ENCODE results near the gene ELOVL1.
"Not testable (repeated sequence)": the region's sequence is repeated elsewhere in the genome, so short reads cannot be mapped to it uniquely, and the experiment has no call there.

Gene ELOVL1

DNA sequence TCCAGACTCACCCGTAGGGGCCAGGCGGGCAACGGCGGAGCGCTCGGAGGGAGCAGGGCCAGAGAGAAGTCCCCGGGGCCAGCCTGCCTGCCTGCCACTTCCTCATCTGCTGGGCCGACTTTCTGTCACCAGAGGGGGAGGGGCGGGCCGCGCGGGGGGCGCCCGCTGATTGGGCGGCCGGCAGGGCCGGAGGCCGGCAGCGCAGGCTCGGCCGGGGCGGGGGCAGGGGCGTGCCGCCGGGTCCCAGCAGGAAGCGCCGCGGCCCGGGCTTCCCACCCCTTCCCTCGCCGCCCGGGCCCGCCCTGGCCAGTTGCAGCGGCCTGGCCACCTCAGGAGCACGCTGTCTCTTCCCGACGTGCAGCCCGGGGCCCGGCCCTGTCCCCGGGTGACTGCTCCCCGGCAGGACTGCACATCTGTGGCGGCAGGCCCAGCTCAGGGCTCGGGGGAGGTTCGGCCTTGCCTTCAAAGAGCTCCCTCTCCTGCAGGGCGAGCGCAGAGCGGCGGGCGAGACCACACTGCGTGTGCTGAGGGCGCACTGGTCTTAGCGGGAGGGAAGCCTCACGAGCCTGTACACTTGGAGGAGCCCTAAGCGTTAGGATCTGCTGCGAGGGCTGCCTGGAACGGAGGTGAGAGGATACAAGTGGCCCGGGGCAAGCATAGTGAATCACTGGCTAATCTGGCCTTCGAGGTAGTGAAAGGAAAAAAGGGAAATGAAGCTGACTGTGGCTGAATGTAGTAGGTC lies at the start of gene ELOVL1:
Gene ELOVL1, minus strand, starts transcription at position 108 of the 742 bp plus-strand sequence. CDS start 2,402 bp downstream, outside the sequence.
- peak; percentile 94 for DNase-seq

DNA sequence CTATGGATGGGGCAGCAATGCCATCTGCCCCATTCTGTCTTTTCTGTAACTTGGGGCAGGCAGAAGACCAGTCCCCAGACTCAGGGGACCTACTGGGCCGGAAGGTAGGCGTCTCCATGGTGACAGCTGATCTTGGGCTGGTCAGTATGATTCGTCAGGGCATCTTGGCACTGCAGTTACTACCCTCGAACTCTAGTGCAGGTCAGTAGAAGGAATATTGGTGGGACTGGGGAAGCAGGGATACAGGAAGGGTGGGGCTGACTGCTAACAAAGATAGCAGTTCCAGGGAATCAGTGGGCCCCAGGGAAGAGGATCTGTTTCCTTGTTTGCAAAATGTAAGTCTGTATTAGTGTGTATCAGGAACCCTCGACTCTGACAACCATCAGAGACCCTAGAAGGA lies 48.1 kb upstream of the ELOVL1 start:
- DNase-seq: no peak

GRCh38 chr1:43414634-43415223 lies 46.9 kb upstream of the ELOVL1 start:
- peak; percentile 77 for DNase-seq

DNA sequence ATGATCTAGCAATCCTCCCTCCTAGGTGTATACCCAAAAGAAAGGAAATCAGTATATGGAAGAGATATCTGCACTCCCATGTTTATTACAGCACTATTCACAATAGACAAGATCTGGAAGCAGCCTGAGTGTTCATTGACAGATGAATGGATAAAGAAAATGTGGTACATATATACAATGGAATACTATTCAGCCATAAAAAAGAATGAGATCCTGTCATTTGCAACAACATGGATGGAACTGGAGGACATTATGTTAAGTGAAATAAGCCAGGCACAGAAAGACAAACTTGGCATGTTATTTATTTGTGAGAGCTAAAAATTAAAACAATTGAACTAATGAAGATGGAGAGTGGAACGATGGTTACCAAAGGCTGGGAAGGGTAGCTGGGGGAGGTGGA lies 45.6 kb upstream of the ELOVL1 start:
- not testable (repeated sequence) for DNase-seq

DNA sequence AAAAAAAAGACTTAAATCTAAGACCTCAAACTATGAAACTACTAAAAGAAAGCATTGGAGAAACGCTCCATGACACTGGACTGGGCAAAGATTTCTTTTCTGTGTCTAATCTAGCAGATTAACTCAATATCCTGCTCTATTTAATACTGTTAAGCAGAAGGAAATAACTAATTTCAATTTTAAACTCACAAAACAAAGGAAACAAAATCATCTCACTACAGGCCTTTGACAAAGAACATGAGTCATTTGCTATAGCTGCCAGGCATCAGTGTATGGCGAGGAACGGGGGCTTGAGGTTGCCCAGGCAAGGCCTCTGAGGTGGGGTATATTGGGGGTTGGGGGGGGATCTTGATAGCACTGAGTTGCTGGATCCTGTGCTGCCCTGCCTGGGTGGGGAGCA lies 42.8 kb upstream of the ELOVL1 start:
- no peak for DNase-seq

DNA sequence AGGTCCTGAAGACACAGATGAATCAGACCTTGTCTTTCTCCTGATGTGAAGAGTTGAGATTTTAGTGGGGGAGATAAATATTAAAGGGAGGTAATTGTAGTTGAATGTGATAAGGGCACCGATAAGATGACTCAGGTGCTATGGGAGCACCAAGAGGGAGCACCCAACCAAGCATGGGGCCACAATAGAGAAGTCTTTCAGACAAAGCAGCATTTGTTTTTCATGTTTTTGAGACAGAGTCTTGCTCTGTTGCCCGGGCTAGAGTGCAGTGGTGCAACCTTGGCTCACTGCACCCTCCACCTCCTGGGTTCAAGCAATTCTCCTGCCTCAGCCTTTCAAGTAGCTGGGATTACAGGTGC lies 38.0 kb upstream of the ELOVL1 start:
- DNase-seq: no peak

DNA sequence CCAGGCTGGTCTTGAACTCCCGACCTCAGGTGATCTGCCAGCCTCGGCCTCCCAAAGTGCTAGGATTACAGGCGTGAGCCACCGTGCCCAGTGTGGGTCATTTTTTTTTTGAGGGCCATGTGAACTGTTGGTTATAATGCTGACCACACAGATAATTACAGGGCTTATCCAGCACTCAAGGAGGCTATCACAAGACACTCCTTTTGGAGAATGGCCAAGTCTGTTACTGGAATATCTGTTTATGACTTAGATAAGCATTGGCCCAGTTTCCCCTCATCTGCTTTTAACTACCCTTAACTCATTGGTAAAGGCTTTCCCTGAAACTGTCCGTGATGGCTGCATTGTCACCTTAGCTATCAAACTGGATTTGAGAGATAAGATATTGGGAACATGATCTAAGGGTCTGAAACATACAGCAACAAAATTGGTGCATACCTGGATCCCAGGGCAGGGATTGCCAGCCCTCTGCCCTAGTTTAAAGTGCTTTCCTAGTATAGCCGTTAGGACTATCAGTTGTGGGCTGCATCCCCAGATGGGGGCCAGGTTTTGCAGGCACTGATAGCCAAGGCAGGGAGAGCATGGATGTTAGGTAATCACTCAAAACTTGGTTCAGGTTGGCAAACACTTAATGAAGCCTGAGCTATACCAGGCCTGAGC lies 37.5 kb upstream of the ELOVL1 start:
- no peak for DNase-seq

DNA sequence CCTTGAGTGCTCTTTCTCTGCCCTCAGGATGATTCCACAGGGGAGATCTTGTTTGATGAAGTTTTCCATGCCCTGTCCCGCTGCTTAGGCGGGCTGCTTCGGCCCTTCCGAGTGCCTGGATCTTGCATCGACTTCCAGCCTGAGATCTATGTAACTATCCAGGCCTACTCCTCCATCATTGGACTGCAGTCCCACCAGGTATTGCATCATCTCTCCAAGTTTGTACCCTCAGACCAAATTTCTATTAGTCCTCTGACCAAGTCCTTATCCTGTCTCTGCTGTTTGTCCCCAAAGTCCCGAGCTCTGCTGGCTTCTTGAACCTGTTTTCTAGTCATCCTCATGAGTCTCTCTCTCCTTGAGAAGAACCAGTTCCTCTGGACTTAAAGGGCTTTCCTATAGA lies 36.5 kb upstream of the ELOVL1 start:
- DNase-seq: no peak

- DNase-seq: no peak
These were observed 34.5 kb upstream of the ELOVL1 start for GRCh38 chr1:43402089-43402865.

DNA sequence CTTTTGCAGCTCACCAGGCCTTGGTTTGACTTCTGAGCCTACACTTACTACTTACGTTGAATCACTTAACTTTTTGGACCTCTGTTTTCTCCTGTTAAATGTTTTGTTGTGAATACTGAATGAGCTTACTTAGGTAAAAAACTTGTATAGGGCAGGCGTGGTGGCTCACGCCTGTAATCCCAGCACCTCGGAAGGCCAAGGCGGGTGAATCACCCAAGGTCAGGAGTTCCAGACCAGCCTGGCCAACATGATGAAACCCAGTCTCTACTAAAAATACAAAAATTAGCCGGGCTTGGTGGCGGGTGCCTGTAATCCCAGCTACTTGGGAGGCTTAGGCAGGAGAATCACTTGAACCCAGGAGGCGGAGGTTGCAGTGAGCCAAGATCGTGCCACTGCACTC lies 32.6 kb upstream of the ELOVL1 start:
- not testable (repeated sequence) for DNase-seq

GRCh38 chr1:43398227-43398626 lies 30.4 kb upstream of the ELOVL1 start:
- no peak for DNase-seq

DNA sequence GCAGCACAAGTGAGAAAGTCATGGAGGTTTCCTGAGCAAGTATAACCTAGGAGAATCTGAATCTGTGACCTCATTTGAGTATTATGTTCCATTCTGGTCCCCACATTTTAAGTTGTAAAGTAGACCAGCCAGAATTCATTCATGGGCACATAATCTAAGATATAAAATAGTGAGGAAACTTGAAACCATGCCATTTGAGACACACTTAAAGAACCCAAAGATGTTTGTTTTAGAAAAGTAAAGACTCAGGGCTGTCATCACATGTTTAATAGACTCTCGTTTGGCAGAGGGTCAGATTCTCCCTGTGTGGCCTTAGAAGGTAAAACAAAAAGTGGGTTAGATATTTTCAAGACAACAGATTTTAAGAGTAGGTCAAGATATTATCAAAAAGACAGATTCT lies 28.2 kb upstream of the ELOVL1 start:
- no peak for DNase-seq

- no peak for DNase-seq
These were observed 27.7 kb upstream of the ELOVL1 start for GRCh38 chr1:43395523-43395922.

DNA sequence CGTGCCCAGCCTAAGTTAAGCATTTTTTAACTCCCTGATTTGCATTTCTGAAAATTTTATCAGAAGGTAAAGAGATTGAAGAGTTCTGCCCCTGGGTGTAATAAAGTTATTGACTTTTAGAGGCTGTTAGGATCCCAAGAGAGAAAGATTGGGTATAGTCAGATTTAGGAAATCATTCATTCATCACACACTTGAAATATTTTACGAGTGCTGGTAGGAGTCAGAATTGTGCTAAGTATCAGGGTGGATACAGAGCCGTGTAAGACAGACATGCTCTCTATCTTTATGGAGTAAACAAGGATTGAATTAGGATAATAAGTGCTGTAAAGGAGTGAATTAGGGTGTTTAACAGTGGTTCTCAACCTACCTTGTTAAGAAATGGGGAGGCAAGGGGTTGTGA lies 24.9 kb upstream of the ELOVL1 start:
- DNase-seq: no peak

DNA sequence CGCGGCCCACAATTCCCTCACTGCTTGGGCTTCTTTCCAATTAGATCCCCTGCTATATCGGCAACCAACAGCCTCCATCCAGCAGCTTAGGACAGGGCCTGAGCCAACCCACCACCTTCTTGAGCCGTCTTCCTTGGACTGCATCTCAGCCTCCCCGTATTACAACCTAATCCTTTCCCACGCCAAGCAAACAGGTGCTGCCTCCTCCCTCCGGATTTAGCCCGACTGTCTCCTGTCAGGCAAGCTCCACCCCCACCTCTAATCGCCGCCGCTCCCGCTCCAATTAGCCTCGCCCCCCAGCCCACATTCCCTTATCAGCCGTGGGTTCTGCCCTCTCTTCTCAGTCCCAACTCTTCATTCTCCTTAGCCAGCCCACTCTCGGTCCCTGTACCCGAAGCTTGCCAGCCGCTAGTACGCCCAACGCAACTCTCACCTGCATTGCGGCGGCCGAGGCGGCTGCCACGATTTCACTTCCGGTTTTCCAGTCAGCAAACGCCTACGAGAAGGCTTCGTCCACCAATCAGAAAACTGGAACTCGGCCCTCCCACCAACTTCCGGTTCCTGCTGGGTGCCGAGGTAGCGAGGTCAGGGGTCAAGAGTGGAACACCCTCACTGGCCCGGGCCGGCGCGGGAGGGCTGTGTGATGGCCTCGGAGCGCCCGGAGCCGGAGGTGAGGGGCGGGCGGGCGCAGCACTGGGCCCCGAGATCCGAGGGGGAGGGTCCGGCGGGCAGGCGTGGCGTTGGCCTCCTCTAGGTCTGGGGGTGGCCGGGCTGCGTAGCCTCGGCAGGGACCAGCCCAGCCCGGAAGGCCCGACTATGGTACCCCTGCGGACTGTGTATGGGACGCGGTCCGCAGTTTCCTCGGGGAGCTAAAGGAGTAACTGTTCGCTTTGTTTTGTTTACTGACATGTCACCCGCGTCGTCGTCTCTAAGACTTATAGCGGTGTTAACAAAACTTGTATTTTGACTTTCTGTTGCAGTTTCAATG lies 21.8 kb upstream of the ELOVL1 start, which contains the start of the genes MED8 and SZT2:
Gene MED8, minus strand, starts transcription at position 475 of the 988 bp plus-strand sequence. Its CDS starts 36 bp downstream, at position 439.
Gene SZT2, plus strand, starts transcription at position 574 of the 988 bp plus-strand sequence. Its CDS starts 70 bp downstream, at position 644.
- DNase-seq: peak; percentile 94

DNA sequence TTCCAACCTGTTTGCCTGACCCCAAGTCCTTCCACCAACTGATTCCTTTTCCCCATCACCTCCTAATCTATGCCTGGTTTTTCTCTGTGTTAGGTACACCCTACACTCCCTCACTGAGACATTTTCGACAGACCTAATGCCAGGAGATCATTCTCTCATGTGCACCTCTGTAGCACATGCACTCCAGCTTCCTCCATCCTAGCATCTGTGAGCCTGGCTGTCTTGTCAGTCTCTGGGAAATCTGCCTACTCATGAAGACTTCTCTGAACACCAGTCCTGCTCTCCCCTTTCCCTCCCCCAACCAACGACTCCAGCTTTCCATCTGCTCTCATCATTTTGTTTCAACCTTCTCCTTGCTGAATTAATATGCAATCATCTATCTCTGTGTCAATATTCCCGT lies 20.8 kb upstream of the ELOVL1 start:
- no peak for DNase-seq

DNA sequence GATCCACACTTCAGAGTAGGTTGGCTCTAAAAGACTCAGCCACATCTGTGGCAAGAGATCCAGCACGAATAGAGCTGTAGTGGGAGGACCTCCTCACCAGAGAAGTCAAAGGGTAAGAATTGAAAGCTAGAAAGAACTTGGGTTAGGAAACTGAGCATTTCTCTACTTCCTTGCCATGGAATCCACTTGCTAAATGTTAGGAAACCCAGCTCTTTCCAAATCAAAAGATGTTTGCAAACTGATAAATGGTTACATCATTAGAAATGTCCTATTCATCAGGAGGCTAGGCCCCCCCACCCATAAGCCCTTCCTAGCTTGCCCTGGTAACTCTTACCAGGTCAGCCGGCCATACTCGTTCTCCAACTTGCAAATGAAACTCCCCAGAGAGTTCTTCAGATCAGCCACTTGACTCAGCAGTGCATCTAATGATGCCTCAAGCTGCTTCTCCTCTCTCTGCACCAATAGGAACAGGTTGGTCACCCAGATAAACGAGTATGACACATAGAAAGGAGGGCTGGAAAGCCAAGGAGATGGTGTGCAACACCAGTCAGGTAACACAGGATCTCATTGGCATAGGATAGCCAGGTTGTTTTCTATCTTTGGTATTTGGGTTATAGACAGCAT lies 20.3 kb upstream of the ELOVL1 start:
- DNase-seq: no peak

DNA sequence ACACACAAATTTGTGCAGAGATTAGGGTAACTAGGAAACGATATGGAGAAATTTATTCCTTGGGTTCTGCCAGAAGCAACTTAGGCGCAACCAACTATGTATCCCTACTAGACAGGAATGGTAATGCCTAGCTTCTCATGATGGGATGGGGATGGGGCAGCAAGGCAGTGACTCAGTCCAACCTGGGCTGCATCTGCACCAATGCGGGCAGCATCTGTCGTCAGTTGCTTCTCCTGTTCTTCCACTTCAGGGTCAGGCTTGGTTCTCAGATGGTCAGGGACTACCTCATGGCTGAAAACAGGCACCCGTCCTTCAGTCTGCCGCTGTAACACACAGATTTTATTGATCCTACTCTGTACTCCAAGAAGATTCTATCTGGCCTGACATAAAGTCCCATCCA lies 18.9 kb upstream of the ELOVL1 start:
- no peak for DNase-seq

DNA sequence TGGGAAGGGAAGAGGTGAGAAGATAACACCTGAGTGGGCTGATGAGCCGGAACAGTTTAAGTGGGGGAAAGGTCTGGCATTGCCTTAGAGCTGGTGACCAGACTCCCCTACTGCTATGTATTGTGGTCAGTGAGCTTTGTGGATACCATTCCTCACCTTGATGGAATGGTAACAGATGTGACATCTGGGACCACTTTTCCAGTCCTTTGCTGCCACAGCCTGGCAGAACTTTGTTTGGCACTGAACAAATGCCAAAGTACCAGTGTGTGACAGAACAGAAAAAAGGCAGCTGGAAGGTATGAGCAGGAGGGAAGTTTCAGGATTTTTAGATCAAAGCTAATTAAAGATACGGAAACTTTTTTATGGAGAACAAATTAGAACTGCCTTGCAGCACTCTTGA lies 15.6 kb upstream of the ELOVL1 start:
- DNase-seq: no peak

GRCh38 chr1:43382027-43382779 lies 14.4 kb upstream of the ELOVL1 start:
- no peak for DNase-seq

- DNase-seq: no peak
These were observed 13.8 kb upstream of the ELOVL1 start for GRCh38 chr1:43381612-43382011.

Measured in CD4-positive, alpha-beta T cell treated with Interleukin-17A for 4 hours (primary cell).